DMS153 treated with DMSO at 0.1 percent for 48 hours (cell line): ENCODE results near the gene RPL37.
"Not testable (repeated sequence)": the region's sequence is repeated elsewhere in the genome, so short reads cannot be mapped to it uniquely, and the experiment has no call there.

Experiments
- DNase-seq: peaks from one replicate; lab custom pipeline; 2025; ENCODE audit not compliant: unreplicated experiment; lab: John Stamatoyannopoulos, UW

The RPL37 gene

DNA sequence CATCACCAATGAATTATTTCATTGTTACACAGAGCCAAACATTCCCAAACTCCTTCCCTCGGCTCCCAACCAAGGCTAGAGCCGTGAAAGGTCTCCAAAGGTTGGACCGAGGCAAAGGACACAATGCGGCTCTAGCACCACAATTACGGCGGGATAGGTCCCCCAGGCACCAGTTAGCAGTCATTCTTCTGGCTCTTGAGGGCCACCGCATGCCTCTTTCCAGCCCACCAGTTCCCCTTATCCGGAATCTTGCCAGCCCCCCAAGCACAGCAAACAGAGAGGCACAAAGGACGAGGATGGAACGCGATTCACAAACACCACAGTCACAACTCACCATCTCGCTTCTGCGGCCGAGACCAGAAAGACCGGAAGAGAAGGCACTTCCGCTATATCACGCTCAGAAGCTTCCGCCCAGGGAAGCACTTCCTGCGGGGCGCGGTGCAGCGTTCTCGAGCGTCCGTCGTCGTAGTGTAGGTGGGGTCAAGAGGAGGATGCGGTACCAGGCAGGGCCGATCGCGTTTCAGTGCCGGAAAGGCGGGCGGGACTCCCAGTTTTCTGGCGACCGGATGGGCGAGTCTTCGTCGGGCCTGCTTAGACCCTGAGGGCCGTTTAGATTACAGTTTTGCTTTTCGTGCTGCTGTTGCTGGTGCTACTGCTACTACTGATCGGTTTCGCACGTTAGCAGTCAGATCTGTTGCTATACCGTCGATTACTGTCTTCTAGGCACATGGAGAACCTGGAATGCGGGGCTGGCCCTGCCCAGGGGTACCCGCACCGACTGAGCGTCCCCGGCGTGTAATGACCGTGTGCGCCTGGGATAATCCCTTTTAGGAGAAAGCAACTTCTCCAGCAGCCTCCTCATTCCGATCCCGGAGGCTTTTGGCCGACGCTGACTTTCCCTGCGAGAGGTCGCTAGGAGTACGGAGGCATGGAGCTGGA, at the start of gene RPL37:
TSS of gene RPL37 (minus strand) at position 374 of the 939 bp plus-strand sequence. CDS start at position 337, 37 bp downstream.
- peak; percentile 98 for DNase-seq

DNA sequence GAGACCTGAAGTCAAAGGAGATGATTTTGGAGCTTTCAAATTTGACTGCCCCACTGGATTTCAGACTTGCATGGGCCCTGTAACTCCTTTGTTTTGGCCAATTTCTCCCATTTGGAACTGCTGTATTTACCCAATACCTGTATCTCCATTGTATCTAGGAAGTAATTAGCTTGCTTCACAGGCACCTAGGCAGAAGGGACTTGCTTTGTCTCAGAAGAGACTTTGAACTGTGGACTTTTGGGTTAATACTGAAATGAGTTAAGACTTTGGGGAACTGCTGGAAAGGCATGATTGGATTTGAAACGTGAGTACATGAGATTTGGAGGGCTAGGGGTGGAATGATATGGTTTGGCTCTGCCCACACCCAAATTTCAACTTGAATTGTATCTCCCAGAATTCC, 48.0 kb upstream of the RPL37 start:
- DNase-seq, result not testable (repeated sequence)

DNA sequence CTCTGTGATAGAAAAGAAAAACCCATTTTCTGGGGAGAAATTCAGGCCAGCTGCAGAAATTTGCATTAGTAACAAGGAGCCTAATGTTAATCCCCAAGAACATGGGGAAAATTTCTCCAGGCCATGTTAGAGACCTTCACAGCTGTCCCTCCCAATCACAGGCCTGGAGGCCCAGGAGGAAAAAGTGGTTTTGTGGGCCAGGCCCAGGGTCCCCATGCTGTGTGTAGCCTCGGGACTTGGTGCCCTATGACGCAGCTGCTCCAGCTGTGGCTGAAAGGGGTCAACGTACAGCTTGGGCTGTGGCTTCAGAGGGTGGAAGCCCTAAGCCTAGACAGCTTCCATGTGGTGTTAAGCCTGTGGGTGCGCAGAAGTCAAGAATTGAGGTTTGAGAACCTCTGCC, 47.3 kb upstream of the RPL37 start:
- no peak for DNase-seq

DNA sequence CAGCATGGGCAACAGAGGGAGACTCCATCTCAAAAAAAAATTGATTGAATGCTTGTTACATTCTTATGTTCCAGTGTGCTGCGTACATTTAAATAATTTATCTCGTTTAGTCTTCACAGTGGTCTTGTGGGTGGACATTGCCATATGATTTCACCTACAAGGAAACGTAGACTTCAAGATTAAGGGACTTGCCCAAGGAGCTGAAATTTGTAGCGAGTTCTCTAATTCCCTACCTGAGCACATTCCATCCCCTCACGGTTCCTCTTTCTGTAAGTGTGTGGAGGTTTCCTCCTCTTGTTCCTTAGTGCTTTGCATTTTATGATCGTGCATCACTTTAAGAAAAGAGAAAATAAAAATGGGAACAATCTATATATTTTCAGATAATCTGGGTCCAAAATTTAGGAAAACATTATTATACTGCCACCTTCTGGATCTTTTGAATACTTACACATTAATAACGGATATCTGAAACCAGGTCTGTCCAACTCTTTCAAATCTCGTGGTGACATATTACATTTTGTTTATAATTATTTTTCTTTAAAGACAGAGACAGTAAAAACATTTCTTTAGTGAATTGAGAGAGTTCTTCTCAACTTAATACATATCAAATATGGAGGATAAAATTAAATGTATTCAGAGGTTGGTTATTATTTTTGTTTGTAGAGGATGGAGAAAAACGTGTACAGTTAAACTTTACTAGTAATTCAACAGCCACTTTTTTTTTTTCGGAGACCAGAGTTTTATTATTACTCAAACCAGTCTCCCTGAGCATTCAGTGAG, 44.3 kb upstream of the RPL37 start:
- peak; percentile 29 for DNase-seq

DNA sequence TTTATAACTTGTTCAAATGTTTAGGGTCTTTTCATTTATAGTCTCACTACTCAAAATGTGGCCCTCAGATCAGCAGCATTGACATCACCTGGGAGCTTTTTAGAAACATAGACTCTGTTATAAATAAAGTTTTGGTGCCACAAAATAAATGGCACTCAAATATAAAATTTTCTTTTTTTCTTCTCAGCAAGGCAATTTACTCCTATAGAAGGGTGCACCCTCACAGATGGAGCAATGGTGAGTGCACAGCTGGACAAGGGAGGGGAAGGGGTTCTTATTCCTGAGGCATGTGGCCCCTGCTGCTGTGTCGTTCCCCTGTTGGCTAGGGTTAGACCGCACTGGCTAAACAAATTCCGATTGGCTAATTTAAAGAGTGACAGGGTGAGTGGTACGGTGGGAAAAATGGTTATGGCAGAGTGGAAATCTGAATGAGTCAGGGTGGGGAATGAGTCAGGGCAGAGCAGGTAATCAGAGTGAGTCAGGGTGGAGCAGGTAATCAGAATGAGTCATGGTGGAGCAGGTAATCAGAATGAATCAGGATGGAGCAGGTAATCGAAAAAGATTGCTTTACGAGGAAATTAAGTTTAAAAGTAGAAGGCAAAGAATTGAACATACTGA, 42.5 kb upstream of the RPL37 start:
- no peak for DNase-seq

- no peak for DNase-seq
Measured at GRCh38 chr5:40875958-40876357, 40.9 kb upstream of the RPL37 start.

DNA sequence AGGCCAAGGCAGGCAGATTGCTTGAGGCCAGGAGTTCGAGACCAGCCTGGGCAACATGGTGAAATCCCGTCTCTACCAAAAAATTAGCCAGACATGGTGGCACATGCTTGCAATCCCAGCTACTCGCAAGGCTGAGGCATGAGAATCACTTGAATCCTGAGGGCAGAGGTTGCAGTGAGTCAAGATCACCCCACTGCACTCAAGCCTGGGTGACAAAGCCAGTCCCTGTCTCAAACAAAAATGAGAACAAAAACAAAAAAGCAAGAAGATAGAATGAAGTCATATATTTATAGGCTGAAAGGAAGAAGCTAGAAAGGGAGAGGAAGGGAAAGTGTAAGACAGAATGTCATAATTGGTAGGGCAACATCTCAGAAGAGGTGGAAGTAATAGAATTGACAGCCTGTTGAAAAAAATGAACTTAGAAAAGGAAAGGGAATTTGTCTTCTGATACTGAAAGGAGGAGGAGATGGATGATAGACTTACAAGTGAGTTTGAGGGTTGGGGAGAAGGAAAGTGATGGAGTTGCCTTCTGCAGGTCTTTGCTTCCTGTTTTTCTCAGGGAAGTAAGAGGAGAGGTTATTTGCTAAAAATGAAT, 38.4 kb upstream of the RPL37 start:
- no peak for DNase-seq

GRCh38 chr5:40872253-40872652, 37.2 kb upstream of the RPL37 start:
- not testable (repeated sequence) for DNase-seq

- DNase-seq, result no peak
Measured at GRCh38 chr5:40871177-40871576, 36.2 kb upstream of the RPL37 start.

GRCh38 chr5:40869384-40869783, 34.4 kb upstream of the RPL37 start:
- DNase-seq, result no peak

DNA sequence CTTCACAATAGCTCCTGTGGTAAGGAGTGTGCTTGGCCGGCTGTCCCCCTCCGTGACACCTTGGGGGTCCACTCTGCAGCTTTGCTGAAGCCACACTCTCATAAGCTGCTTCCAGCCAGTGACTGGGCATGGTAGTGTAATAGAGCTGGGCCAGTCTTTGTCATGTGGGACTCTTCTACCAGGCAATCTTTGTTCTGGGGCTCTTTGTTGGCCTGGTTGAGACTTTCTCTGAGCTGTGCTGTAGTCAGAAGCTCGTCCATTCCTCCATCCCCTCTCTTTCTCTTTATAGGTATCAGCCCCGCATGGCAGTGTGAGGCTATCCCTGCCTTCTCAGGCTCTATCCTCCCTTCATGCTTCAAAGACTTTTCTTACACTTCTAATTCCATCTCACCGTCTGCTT, 31.8 kb upstream of the RPL37 start:
- DNase-seq, result no peak

- not testable (repeated sequence) for DNase-seq
Measured at GRCh38 chr5:40865004-40865403, 30.0 kb upstream of the RPL37 start.

GRCh38 chr5:40860711-40861110, 25.7 kb upstream of the RPL37 start:
- DNase-seq, result no peak

GRCh38 chr5:40853632-40854192, 18.7 kb upstream of the RPL37 start:
- DNase-seq, result no peak

GRCh38 chr5:40847525-40847924, 12.5 kb upstream of the RPL37 start:
- DNase-seq, result no peak

DNA sequence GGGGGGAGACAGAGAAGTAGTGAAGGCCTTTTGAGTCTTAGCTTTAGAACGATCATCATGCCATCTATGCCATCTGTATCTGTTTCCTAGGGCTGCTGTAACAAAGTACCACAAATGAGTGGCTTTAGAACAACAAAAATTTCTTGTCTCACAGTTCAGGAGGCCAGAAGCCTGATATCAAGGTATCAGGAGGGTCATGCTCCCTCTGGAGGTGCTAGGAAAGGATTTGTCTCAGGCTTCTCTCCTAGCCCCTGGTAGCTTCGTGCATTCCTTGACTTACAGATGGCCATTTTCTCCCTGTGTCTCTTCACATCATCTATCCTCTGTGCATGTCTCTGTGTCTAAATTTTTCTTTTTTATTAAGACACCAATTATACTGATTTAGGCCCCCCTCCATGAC, 11.3 kb upstream of the RPL37 start:
- DNase-seq, result no peak

DNA sequence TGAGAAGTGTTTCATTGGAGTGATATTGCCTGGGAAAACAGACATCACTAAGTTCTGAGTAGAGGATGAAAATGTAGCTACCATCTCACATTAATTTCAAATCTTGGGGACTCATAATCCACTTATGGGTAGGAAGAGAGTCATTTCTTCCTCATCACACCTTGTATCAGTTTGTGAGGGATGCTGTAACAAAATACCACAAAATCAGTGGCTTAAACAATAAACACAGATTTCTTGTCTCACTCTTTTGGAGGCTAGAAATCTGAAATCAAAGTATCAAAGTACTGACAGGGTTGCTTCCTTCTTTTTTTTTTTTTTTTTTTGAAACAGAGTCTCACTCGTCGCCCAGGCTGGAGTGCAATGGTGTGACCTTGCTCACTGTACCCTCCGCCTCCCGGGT, 9.5 kb upstream of the RPL37 start:
- no peak for DNase-seq

GRCh38 chr5:40842351-40842750, 7.3 kb upstream of the RPL37 start:
- no peak for DNase-seq

DNA sequence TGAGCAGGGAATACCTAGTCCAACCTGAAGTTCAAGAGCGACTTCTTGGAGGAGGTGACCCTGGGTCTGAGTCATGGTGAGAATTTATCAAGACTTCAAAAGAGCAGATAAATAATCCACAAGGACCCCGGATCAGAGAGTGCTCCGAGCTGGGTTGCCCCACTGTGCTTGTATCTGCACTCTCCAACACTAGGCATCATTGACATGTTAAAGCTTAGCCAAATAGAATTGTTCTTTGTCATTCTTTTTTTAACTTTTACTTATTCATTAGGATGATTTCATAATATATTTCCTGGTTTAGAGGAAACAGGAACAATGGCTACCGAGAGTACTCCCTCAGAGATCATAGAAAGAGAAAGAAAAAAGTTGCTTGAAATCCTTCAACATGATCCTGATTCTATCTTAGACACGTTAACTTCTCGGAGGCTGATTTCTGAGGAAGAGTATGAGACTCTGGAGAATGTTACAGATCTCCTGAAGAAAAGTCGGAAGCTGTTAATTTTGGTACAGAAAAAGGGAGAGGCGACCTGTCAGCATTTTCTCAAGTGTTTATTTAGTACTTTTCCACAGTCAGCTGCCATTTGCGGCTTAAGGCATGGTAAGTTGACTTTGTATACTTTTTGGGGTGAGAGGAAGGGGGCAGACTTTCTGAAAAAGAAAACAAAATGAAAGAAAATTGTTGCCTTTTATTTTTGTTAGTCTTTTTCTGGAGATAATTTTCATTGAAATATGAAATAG, 6.2 kb upstream of the RPL37 start, which contains the start of gene CARD6:
TSS of gene CARD6 (plus strand) at position 300 of the 738 bp plus-strand sequence. CDS start at position 316, 16 bp downstream.
- DNase-seq, result peak; percentile 75

- no peak for DNase-seq
Measured at GRCh38 chr5:40838086-40838485, 3.1 kb upstream of the RPL37 start.
